GM21360 (cell line): Measurements from ENCODE around the gene TPRN.

Experiments
- ATAC-seq: cut with Tn5 transposase; IDR thresholded peaks from one replicate; pipeline ENCODE4 v1.9.1; 2021; ENCODE audit warnings: mild to moderate bottlenecking, moderate library complexity; ENCODE audit not compliant: unreplicated experiment

The TPRN gene

GRCh38 chr9:137226338-137227053 is 26.0 kb upstream of the TPRN start:
- no peak for ATAC-seq

GRCh38 chr9:137225699-137226331 is 25.3 kb upstream of the TPRN start:
- no peak for ATAC-seq

GRCh38 chr9:137224830-137225694 is 24.5 kb upstream of the TPRN start, which contains the start of gene CYSRT1:
CYSRT1 (plus strand) TSS chr9:137225174; CDS start chr9:137225622, 448 bp downstream.
- no peak for ATAC-seq

GRCh38 chr9:137223078-137223970 is 22.8 kb upstream of the TPRN start:
- ATAC-seq: peak; percentile 66

GRCh38 chr9:137222190-137223077 is 21.9 kb upstream of the TPRN start, which contains the start of gene RNF208:
RNF208 (minus strand) TSS chr9:137222240; CDS start chr9:137221212, 1,028 bp downstream.
- no peak for ATAC-seq

GRCh38 chr9:137221506-137222111 is 21.1 kb upstream of the TPRN start:
- ATAC-seq: no peak

- ATAC-seq: no peak
These were observed 20.6 kb upstream of the TPRN start for GRCh38 chr9:137221095-137221505.

- ATAC-seq: no peak
These were observed 20.0 kb upstream of the TPRN start for GRCh38 chr9:137220317-137221094.

- ATAC-seq: no peak
These were observed 19.3 kb upstream of the TPRN start for GRCh38 chr9:137219757-137220316.

- no peak for ATAC-seq
These were observed 18.3 kb upstream of the TPRN start for GRCh38 chr9:137218754-137219271.

GRCh38 chr9:137218212-137218753 is 17.7 kb upstream of the TPRN start:
- ATAC-seq: no peak

GRCh38 chr9:137217276-137218211 is 17.0 kb upstream of the TPRN start:
- no peak for ATAC-seq

GRCh38 chr9:137216188-137216965 is 15.8 kb upstream of the TPRN start:
- ATAC-seq: no peak

GRCh38 chr9:137215196-137215986 is 14.8 kb upstream of the TPRN start:
- ATAC-seq: no peak

GRCh38 chr9:137214620-137215019 is 14.1 kb upstream of the TPRN start:
- ATAC-seq: no peak
